Astrocyte of the spinal cord (primary cell): ENCODE results near the gene CHKA.
A peak's percentile ranks its signal among the peaks of the same experiment; 100 is the strongest.

Source experiments
- DNase-seq: peaks from one replicate; pipeline ENCODE4 v3.0.0; 2011; ENCODE audit warnings: low read depth, low spot score
- H3K4me3 ChIP-seq: 2 replicates; pipeline ENCODE4 v1.5.1; 2011; ENCODE audit warnings: low read depth, mild to moderate bottlenecking, low read length, moderate library complexity
- in situ Hi-C: cut with HindIII; loops from 2 replicates; pipeline ENCODE4 v1.10.0; 2017; ENCODE audit warnings: low sequenced_read_pairs
- TF ChIP-seq, protein P1 (sequence below): IDR thresholded peaks from 2 replicates; pipeline ENCODE4 v1.5.1; 2012; ENCODE audit warnings: low read depth, mild to moderate bottlenecking, low read length, inconsistent platforms

CHKA gene

DNA sequence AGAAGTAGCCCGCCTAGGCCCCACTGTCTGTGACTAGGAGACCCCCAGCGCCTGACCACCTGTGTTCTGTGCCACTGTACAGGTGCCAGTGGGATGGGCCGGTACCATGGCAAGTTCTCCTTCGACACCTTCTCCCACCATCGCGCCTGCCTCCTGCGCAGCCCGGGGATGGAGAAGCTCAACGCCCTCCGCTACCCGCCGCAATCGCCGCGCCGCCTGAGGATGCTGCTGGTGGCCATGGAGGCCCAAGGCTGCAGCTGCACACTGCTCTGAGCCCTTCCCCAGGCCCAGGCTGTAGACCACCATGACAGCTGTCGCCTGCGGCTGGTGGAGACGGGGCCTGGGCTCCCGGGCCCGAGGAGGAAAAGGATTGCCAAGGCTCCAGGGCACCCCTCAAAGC is 93.5 kb downstream of the CHKA start:
- TF ChIP-seq, protein P1, sequence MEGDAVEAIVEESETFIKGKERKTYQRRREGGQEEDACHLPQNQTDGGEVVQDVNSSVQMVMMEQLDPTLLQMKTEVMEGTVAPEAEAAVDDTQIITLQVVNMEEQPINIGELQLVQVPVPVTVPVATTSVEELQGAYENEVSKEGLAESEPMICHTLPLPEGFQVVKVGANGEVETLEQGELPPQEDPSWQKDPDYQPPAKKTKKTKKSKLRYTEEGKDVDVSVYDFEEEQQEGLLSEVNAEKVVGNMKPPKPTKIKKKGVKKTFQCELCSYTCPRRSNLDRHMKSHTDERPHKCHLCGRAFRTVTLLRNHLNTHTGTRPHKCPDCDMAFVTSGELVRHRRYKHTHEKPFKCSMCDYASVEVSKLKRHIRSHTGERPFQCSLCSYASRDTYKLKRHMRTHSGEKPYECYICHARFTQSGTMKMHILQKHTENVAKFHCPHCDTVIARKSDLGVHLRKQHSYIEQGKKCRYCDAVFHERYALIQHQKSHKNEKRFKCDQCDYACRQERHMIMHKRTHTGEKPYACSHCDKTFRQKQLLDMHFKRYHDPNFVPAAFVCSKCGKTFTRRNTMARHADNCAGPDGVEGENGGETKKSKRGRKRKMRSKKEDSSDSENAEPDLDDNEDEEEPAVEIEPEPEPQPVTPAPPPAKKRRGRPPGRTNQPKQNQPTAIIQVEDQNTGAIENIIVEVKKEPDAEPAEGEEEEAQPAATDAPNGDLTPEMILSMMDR: no peak
- H3K4me3 ChIP-seq: no peak overlapping the region
- in situ Hi-C loops: no loop called here
- DNase-seq: no peak

DNA sequence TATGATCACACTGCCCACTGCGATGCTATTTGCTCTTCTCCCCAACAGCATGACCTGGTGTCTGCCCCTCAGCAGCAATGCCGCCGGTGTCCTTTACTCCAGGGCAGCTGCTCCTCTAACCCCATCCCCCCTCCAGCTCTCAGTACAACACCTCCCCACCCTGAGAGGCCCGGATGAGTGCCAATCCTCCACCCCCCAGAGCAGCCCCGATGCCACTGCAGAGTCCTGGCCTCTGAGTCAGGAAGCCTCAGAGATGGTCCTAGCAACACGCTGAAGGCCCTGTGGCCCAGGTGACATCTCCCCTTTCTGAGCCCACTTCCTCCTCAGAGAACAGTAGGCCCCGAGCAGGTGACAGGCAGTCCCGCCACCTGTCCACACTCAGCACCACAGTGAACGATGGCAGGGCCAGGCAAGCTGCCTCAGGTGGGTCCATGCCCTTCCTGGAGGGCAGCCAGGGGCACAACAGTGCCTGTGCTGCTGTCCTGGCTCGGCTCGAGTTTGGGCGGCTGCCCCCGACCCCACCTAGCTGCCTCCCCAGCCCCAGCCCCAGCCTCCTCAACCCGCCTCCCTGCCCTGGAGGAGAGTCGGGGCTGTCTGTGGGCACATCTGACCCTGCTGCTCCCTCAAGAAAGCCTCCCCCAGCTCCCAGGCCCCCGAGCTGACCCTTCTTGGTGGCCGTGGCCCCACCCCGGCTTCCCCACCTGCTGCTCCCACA is 94.6 kb downstream of the CHKA start:
- DNase-seq: no peak
- TF ChIP-seq, protein P1: no peak
- H3K4me3 ChIP-seq: no peak overlapping the region
- in situ Hi-C loops: no loop called here

DNA sequence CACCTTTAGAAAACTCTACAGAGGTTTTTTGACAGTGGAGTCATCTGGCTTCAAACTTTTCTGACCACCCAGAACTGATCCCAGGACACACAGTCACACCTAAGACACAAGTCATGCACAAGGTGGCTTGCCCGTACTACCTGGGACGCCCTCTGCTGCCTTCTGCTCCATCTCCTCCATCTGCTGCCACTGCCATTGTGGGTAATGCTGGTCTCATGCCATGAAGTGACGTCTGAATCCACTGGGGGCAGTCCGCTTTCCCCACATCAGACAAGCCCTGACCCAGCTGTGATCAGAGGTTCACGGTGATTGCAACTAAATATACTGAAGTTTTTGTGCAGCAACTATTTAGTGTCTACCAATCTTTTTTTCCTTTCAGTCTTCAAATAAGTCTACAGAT is 96.1 kb downstream of the CHKA start:
- in situ Hi-C loops: no loop called here
- TF ChIP-seq, protein P1: no peak
- no peak overlapping the region for H3K4me3 ChIP-seq
- DNase-seq: no peak

DNA sequence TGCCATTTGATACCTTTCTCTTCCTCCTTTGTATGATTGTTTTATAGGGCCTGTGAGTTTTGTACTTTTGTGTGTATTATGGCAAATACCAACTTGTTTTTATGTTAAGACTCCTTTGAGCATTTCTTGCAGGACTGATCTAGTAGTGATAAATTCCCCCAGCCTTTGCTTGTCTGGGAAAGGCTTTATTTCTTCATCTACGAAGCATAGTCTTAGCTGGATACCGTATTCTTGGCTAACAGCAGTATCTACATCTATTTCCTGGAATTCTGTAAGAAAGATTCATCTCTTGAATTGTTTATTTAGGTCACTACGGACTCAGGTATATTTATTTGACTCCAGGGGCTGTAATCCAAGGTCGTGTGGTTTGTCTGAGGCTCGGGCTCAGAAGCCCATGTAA is 96.7 kb downstream of the CHKA start:
- no peak overlapping the region for H3K4me3 ChIP-seq
- TF ChIP-seq, protein P1: no peak
- in situ Hi-C loops: no loop called here
- DNase-seq: no peak

DNA sequence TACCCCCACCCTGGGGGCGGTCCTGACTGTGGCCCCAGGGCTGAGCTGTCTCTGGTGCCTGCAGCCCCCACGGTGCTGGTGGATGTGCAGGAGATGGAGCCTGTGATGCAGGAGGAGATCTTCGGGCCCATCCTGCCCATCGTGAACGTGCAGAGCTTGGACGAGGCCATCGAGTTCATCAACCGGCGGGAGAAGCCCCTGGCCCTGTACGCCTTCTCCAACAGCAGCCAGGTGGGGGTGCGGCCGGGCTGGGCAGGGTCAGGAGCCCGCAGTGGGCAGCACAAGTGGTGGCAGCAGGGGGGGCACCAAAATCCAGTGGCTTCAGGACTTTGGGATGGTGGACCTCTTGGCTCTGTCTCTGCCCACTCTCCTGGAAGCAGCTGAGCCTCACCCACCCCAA is 98.7 kb downstream of the CHKA start:
- no peak for DNase-seq
- in situ Hi-C loops: no loop called here
- TF ChIP-seq, protein P1: no peak
- no peak overlapping the region for H3K4me3 ChIP-seq

DNA sequence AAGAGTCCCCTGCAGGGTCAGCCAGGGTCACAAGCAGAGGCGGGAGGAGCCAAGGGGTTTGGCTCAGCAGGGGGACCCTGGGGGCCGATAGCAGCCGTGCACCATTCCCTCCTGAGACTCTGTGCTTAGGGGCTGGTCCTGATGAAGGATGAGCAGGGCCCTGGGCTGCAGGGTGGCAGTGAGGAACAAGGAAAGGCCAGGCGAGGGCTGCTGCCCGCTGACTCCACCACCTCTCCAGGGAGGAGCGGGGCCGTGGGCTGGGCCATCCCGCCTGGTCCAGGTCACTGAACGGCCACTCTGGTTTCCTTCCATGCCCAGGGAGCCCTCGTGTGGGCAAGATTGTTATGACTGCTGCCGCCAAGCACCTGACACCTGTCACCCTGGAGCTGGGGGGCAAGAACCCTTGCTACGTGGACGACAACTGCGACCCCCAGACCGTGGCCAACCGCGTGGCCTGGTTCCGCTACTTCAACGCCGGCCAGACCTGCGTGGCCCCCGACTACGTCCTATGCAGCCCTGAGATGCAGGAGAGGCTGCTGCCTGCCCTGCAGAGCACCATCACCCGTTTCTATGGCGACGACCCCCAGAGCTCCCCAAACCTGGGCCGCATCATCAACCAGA is 99.9 kb downstream of the CHKA start:
- TF ChIP-seq, protein P1: peak; percentile 37
- in situ Hi-C loops: no loop called here
- H3K4me3 ChIP-seq: no peak overlapping the region
- DNase-seq: no peak
